HepG2 (cell line): ENCODE results near the gene ABCC12. TPM values are rescaled to one million over a fixed set of nuclear protein-coding genes. Genes with fewer than 3 reads are reported as not detected.
A peak's percentile ranks its signal among the peaks of the same experiment; 100 is the strongest.

ENCODE experiments used
- FOSL2 ChIP-seq: sonication (generic); formaldehyde crosslinking; IDR thresholded peaks from 2 replicates; pipeline ENCODE4 v1.4.0; 2020; ENCODE audit warnings: missing genetic modification reagents
- FOXO1 ChIP-seq: sonication (generic); formaldehyde crosslinking; IDR thresholded peaks from 2 replicates; pipeline ENCODE4 v1.4.0; 2020; ENCODE audit warnings: missing genetic modification reagents
- GPBP1L1 ChIP-seq: sonication (generic); formaldehyde crosslinking; IDR thresholded peaks from 2 replicates; pipeline ENCODE4 v1.5.0; 2020; ENCODE audit warnings: mild to moderate bottlenecking, missing genetic modification reagents
- MBD4 ChIP-seq: IDR thresholded peaks from 2 replicates; pipeline ENCODE4 v1.6.1; 2012; ENCODE audit warnings: low read length, inconsistent platforms, borderline replicate concordance
- MTF2 ChIP-seq: sonication (generic); formaldehyde crosslinking; IDR thresholded peaks from 2 replicates; pipeline ENCODE4 v1.5.0; 2020; ENCODE audit warnings: missing genetic modification reagents, borderline replicate concordance
- NCOR1 ChIP-seq: fragments of 200-600 bp; sonication (generic); IDR thresholded peaks from 2 replicates; pipeline ENCODE4 v1.7.0; 2017; ENCODE audit warnings: antibody characterized with exemption, low read length, borderline replicate concordance
- NR2F1 ChIP-seq, 2 experiments: fragments of 450-650 bp in 1 of 2; formaldehyde crosslinking in 1 of 2; IDR thresholded peaks; 2 replicates each; pipeline versions ENCODE4 v1.5.0 to v1.6.1; 2016 to 2020; ENCODE audit warnings: mild to moderate bottlenecking in 1 of 2, missing compliant biosample characterization in 1 of 2, missing genetic modification reagents in 1 of 2, moderate library complexity in 1 of 2
- PTBP1 ChIP-seq: fragments of 200-400 bp; formaldehyde crosslinking; IDR thresholded peaks from 2 replicates; pipeline ENCODE4 v1.6.1; 2018; ENCODE audit warnings: low read length, low read depth; ENCODE audit not compliant: poor library complexity, severe bottlenecking
- RERE ChIP-seq: IDR thresholded peaks from 2 replicates; pipeline ENCODE4 v1.6.1; 2016; ENCODE audit warnings: low read depth, missing genetic modification reagents, missing compliant biosample characterization
- SIN3A ChIP-seq: IDR thresholded peaks from 2 replicates; pipeline ENCODE4 v1.6.1; 2011; ENCODE audit warnings: low read depth, mild to moderate bottlenecking, control low read depth, low read length, borderline replicate concordance
- SRSF9 ChIP-seq: fragments of 200-400 bp; formaldehyde crosslinking; IDR thresholded peaks from 2 replicates; pipeline ENCODE4 v1.6.1; 2018; ENCODE audit warnings: borderline replicate concordance, mild to moderate bottlenecking, low read depth, low read length; ENCODE audit not compliant: insufficient read depth, poor library complexity, severe bottlenecking
- ZBTB20 ChIP-seq: sonication (generic); formaldehyde crosslinking; IDR thresholded peaks from 2 replicates; pipeline ENCODE4 v1.8.1; 2023; ENCODE audit warnings: missing genetic modification reagents, low read depth, mild to moderate bottlenecking, borderline replicate concordance
- ZMYM4 ChIP-seq: sonication (generic); formaldehyde crosslinking; IDR thresholded peaks from 2 replicates; pipeline ENCODE4 v1.8.1; 2023; ENCODE audit warnings: mild to moderate bottlenecking, missing genetic modification reagents
- ZNF281 ChIP-seq: sonication (generic); formaldehyde crosslinking; IDR thresholded peaks from 2 replicates; pipeline ENCODE4 v1.4.0; 2020; ENCODE audit warnings: missing genetic modification reagents, borderline replicate concordance
- ZNF484 ChIP-seq: sonication (generic); formaldehyde crosslinking; IDR thresholded peaks from 2 replicates; pipeline ENCODE4 v1.5.1; 2020; ENCODE audit warnings: mild to moderate bottlenecking, low read depth, missing genetic modification reagents, borderline replicate concordance
- ZNF629 ChIP-seq: sonication (generic); formaldehyde crosslinking; conservative IDR thresholded peaks from 2 replicates; pipeline ENCODE4 v1.5.0; 2020; ENCODE audit warnings: missing genetic modification reagents
- ZNF841 ChIP-seq: sonication (generic); formaldehyde crosslinking; IDR thresholded peaks from 2 replicates; pipeline ENCODE4 v1.8.1; 2023; ENCODE audit warnings: missing genetic modification reagents, borderline replicate concordance
- polyA plus RNA-seq, 8 experiments: library from polyadenylated mRNA; depleted of rRNA in 3 of 8; stranded (reverse) in 7 of 8; unstranded in 1 of 8; fragments of >200 nt; fragmentation: Illumina TruSeq in 4 of 8; extraction: Trizol in 4 of 8; gene quantifications; 2 replicates each; pipeline versions ENCODE4 v1.2.1 to v1.2.3, GENCODE V29; 2011 to 2016; ENCODE audit warnings: low read depth in 4 of 8, missing spikeins in 1 of 8, mixed read lengths in 1 of 8; ENCODE audit not compliant: insufficient read depth in 1 of 8
- total RNA-seq, 5 experiments: library from RNA; depleted of rRNA; stranded (reverse); fragments of >200 nt; fragmentation: Illumina TruSeq; extraction: Trizol; gene quantifications; 2 replicates each; pipeline ENCODE4 v1.2.3, GENCODE V29; 2016; ENCODE audit warnings: low read depth in 1 of 5

ABCC12 gene
- total and polyA plus RNA-seq, 2 of the 13 experiments (the other 11 are each of a cell fraction or from before 2014, with no cell fraction given): not detected

GRCh38 chr16:48156790-48157209 lies 1.0 kb upstream of the ABCC12 start (continued):
- no peak for TF ChIP-seq RERE (CRISPR knock-in tag)
- no peak for TF ChIP-seq ZMYM4 (CRISPR knock-in tag)
- TF ChIP-seq NCOR1: no peak
- TF ChIP-seq SRSF9: no peak
- no peak for TF ChIP-seq ZNF484
- no peak for TF ChIP-seq SIN3A
- no peak for TF ChIP-seq ZNF629
- TF ChIP-seq ZBTB20 (CRISPR knock-in tag): no peak
- TF ChIP-seq GPBP1L1: no peak
- TF ChIP-seq FOXO1 (CRISPR knock-in tag): no peak
- TF ChIP-seq MBD4: no peak
- TF ChIP-seq PTBP1: no peak
- no peak for TF ChIP-seq ZNF281
- peak; percentile 22; the same call in 1 of the 2 replicates for TF ChIP-seq FOSL2
- TF ChIP-seq ZNF841 (CRISPR knock-in tag): no peak
- no peak for TF ChIP-seq NR2F1 (CRISPR knock-in tag; IDR thresholded peaks at IDR 0.05)
- TF ChIP-seq MTF2 (CRISPR knock-in tag): 0 out of 2 replicates have a peak, but pooled peaks have one; percentile 63
